ENCODE results near the gene MVD. TPM values are rescaled to one million over a fixed set of nuclear protein-coding genes. Genes with fewer than 3 reads are reported as not detected.

Gene MVD
- total RNA-seq, 1 donor from 2014 or later: 23.9 TPM

DNA sequence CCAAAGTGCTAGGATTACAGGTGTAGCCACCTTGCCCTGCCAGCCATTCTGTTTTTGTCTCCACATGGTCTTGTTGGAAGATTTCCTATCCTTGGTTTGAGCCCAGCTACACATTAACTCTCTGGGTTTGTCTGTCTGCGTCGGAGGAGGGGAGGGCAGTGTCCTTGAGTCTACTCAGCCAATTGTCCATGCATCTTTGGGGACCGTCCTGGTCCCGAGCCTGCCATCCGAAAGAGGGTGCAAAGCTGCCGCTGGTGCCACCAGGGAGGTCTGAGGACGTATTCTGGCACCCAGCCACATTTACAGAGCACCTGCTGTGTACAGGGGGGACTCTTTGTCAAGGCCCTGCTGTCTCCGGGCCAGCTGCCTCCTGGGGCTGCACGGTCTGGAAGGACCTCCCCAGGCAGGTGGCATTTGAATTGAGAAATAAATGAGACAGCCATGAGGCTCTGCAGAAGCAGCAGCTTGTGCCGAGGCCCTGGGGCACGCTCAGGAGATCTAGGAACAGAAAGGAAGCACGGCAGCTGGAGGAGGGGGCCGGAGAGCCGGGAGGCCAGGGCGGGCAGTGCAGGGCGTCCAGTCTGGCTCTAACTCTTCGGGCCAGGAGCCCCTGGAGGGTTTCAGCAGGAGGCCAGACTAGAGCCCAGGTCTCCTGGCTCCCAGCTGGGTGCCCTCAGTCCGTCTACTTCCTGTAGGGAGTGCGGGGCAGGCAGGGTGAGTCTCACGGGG lies 13.5 kb downstream of the MVD start:
- DNase-seq: no peak
- intact Hi-C loops (cut with micrococcal nuclease): no loop called here

DNA sequence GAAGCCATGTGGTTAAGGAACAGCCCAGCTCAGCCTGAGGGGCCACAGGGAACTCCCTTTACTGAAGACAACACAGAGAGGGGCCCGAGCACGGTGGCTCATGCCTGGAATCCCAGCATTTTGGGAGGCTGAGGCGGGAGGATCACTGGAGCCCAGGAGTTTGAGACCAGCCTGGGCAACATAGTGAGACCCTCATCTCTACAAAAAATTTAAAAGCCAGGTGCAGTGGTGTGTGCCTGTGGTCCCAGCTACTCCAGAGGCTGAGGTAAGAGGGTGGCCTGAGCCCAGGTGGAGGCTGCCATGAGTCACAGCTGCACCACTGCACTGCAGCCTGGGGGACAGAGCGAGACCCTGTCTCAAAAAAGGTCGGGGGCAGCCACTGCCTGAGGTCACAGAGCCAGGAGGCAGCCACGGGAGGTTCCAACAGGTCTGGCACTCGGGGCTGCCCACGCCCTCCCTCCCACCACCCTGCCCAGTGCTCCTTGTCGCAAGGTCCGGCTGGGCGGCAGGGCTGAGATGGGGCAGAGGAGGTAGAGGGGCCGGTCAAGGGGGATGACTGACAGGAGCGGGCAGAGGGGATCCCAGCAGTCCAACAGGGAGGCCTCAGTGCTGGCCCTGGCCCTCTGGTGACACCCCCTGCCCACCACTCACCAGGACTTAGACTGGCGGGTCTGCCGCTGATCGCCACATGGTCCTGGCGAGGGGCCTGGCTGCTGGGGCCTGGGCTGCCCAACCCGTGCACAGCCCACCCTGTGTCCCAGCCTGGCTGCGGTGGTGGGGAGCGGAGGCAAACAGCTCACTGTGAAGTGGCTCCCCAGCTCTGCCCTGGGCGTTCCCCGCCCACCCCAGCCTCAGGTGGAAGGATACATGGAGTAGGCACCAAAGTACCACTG lies 15.5 kb downstream of the MVD start:
- intact Hi-C loops (cut with micrococcal nuclease): no loop called here
- no peak for ATAC-seq
- no peak for DNase-seq

More for the DNA sequence above, 13.5 kb downstream of the MVD start:
- ATAC-seq: no peak

DNA sequence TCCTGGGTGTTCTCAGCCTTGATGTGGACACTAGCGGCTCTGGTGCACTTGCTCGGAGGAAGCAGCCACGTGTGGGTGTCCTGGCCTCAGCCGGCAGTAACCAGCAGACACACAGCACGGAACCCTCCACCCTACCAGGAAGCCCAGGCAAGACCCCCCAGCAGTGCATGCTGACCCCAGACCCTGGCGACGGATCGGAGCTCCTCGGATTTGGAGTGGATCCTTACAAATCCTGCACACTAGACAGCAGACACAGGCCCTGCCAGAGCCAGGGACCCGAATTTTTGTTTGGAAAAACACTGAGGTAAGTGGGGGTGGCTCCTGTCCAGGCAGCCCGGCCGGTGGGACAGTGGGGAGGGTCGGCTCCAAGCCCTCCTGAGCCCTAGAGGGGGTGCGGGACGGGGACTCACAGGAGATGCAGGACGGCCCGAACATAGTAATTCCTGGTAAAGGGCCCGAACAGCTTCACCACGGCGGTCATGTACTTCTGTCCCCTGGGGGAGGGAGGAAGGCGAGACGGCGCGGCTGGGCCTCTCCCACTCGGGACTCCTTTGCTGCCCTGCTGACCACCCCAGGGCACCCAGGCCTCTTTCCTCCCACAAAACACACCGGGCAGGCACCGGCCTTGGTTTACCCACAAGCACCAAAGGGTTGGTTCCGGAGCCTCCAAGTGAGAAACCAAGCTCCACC lies 16.4 kb downstream of the MVD start:
- intact Hi-C loops (cut with micrococcal nuclease): no loop called here
- DNase-seq: no peak
- ATAC-seq: no peak

DNA sequence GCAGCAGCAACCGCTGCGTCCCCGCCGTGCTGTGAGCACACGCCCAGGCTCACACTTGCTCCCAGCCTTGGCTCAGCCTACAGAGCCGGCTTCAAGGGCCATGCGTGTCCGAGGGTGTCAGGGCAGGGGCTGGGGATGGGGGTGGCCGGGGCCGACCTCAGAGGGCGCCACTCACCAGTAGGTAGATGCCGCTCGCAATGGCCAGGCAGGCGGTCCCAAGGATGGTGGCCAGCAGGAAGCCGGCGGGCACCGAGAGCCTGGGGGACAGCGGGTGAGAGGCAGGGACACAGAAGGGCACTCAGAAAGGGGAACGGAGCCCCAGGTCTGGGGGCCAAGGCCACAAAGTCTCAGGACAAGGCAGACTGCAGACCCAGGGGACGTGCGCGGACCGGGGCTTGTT lies 16.9 kb downstream of the MVD start:
- no peak for ATAC-seq
- intact Hi-C loops (cut with micrococcal nuclease): no loop called here
- no peak for DNase-seq

DNA sequence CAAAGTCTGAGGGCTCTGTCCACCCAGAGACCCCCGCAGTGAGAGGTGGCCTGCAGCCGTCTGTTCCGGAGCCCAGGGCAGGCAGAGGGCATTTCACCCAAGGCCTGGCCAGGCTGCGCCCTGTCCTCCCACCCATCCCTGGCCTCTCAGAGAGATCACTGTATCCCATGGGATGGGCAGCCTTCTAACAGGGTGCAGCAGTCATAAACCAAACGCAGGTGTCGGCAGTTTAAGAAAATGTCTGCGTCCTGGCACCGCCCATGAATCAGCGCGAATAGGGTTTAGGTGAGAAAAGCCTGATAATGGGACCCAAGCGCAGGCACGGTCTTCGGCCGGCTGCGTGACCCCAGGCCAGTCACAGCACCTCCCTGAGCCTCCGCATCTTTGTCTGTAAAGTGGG lies 17.4 kb downstream of the MVD start:
- no peak for ATAC-seq
- intact Hi-C loops (cut with micrococcal nuclease): no loop called here
- no peak for DNase-seq

DNA sequence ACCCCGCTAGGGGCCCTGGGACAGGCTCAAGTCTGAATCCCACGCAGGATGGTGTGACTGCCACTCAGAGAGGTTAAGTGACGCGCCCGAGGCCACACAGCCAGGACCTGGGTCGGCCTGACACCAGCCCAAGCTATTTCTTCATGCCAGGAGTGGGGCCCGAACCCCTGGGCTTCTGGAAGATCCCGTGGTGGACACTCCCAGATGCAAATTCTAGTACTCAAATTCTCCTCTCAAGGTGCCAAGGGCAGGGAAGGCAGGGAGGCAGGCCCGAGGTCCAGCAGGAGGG lies 19.3 kb downstream of the MVD start:
- DNase-seq: no peak
- no peak for ATAC-seq
- intact Hi-C loops (cut with micrococcal nuclease): no loop called here

DNA sequence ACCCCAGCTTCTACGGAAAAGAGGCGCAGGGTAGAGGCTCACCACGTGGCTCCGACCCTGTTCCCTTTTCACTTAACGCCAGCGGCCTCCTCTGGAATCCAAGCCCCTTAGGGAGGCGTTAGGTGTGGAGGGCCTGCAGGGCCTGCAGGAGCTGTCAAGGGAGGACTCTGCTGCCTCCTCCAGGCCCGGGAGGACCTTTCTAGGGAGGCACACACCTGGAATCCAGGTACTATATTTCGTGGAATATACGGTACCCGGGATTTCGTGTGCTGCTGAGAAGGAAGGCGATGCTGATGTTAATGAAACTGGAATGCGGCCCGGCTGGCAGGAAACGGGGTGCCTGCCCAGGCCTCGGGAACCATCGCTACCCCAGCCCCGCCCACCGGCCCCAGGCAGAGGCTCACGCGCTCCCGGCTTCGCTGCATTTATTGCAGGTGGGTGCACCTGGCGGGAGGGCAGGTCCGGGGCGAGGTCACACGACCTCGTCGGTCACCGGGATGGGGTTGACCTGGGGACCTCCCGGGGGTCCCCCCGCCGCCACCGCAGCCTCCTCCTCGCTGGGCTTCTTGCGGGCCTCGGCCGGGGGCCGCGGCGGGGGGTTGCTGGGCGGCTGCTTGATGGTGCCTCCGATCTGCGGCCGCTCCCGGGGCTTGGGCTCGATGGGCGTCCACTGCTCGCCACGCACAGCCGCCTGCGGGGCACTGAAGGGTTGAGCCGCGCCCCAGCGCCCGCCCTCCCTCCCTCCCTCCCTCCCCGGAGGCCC lies 19.8 kb downstream of the MVD start:
- intact Hi-C loops (cut with micrococcal nuclease): no loop called here
- no peak for ATAC-seq
- DNase-seq: no peak

DNA sequence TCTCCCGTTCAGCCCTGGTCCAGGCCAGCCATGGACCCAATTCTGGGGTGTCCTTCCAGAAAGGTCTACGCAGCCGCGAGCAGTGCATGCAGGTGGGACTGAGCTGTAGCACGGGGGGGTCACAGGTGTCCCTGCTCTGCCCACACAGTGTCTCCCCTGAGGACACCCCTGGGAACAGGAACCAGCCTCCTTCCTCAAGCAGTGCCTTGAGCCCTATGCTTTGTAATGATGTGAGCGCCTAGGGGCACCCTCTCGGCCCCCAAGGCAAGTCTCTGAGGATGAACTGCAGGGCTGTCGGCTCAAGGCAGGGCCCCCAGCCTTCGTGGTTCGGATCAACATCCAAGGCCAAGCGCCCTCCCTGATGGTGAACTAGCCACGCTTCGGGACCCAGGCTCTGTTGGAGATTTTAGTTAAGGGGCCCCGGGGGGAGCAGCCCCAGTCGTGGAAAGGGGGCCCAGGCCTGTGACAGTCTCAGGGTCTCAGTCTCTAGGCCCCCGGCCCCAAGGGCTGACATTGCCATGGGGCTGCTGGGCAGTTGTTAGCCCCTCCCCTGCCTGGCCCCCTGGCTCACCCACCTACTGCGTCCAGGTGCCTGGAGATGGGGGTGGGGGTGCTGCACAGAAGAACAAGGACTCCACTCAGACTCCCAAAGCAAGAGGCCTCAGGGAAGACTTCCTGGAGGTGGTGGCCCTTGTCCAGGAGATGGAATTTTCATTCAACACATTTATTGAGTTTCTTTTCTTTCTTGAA lies 22.2 kb downstream of the MVD start:
- DNase-seq (no peak), ATAC-seq (no peak)
- intact Hi-C loops (cut with micrococcal nuclease): no loop called here

DNA sequence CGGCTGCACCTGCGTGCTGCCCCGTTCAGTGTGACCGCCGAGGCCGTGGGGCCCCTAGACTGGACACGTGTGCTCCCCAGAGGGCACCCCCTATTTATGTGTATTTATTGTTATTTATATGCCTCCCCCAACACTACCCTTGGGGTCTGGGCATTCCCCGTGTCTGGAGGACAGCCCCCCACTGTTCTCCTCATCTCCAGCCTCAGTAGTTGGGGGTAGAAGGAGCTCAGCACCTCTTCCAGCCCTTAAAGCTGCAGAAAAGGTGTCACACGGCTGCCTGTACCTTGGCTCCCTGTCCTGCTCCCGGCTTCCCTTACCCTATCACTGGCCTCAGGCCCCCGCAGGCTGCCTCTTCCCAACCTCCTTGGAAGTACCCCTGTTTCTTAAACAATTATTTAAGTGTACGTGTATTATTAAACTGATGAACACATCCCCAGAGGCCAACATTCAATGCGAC lies 22.8 kb downstream of the MVD start:
- no peak for ATAC-seq

DNA sequence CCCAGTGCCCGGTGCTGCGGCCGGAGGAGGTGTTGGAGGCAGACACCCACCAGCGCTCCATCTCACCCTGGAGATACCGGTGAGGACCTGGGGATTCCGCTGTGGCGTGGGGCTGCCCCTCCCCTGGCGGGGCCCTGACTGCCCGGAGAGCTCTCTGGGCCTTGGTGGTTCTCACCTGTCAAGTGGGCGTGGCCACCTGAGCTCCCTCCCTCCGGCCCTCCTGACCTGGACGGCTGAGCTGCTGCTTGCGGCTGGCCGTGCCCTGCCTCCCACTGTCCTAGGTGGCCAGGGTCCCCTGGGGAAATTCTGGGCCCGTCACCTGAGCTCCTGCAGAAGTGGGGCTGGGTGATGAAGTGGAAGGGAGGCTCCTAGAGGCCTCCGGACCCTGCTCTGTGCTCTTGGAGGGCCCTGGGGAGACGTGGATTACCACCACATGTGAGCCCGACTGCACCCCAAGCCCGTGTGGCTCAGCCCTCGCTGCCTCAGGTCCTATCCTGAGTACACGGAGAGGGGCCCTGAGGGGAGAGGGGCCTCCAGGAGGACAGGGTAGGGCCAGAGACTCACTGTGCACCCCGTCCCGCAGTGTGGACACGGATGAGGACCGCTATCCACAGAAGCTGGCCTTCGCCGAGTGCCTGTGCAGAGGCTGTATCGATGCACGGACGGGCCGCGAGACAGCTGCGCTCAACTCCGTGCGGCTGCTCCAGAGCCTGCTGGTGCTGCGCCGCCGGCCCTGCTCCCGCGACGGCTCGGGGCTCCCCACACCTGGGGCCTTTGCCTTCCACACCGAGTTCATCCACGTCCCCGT lies 23.5 kb downstream of the MVD start:
- ATAC-seq: no peak
- intact Hi-C loops (cut with micrococcal nuclease): no loop called here
- no peak for DNase-seq

More for the DNA sequence above, 22.8 kb downstream of the MVD start:
- intact Hi-C loops (cut with micrococcal nuclease): no loop called here
- DNase-seq: no peak

DNA sequence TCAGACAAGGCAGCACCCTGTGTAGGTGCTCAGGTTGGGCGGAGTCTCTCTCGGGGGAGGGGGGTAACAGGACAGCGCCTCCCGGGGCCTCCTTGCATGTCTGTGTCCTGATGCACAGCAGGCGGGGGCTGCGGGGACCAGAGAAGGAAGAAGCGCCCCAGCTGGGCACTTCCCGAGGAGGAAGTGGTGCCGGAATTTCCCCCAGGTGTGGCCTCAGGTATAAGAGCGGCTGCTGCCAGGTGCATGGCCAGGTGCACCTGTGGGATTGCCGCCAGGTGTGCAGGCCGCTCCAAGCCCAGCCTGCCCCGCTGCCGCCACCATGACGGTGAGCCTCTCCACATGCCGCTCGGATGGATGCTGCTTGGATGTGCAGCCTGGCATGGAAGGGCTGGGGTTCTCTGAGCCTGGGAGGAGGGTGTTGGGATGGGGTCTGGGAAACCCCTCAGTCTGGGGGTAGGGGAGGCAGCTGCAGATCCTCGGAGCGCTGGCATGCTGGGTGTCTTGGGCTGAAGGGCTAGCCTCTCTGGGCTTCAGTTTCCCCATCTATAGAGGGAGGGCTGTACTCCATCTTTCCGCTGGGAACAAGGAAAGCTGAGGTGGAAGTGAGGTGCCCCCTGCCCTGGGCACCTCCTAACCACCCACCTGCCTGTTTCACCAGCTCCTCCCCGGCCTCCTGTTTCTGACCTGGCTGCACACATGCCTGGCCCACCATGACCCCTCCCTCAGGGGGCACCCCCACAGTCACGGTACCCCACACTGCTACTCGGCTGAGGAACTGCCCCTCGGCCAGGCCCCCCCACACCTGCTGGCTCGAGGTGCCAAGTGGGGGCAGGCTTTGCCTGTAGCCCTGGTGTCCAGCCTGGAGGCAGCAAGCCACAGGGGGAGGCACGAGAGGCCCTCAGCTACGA lies 24.3 kb downstream of the MVD start, which contains the start of gene IL17C:
IL17C (plus strand) TSS at position 250 of the 908 bp plus-strand sequence; CDS start at position 320, 70 bp downstream.
- DNase-seq (no peak), ATAC-seq (no peak)
- intact Hi-C loops (cut with micrococcal nuclease): no loop called here

DNA sequence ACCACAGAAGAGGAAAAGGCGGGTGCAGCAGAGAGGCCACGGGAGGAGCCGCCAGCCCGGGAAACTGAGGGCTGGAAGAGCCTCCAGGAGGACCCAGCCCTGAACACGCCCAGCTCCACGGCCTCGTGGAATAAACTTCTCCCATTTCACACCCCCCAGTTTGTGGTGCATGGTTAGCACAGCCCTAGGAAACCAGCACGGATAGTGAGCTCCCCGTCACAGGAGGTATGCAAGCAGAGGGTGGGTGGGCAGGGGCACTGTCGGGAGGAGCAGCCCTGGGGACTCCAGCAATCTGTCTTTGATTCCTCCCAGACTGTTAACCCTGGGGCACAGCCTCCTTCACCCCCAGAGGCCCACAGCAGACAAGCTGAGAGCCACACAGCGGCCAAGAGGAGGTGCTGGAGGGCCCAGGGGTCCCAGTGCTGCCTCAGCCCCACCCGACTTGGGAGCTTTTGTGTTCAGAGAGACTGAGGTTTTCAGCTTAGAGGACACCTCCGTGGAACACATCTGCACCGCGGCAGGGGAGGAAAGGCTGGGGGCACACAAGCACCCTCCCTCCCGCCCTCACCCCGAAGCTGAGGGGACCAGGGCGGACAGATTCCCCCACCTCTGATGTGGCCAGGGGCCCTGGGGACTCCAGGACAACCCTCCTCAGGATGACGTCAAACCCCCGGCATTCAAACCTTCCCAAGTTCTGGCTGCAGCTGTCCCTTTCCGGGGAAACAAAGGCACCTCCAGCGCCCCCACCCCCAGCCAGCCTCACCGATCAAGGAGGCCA lies 26.2 kb downstream of the MVD start:
- intact Hi-C loops (cut with micrococcal nuclease): no loop called here
- ATAC-seq: no peak
- DNase-seq: no peak

DNA sequence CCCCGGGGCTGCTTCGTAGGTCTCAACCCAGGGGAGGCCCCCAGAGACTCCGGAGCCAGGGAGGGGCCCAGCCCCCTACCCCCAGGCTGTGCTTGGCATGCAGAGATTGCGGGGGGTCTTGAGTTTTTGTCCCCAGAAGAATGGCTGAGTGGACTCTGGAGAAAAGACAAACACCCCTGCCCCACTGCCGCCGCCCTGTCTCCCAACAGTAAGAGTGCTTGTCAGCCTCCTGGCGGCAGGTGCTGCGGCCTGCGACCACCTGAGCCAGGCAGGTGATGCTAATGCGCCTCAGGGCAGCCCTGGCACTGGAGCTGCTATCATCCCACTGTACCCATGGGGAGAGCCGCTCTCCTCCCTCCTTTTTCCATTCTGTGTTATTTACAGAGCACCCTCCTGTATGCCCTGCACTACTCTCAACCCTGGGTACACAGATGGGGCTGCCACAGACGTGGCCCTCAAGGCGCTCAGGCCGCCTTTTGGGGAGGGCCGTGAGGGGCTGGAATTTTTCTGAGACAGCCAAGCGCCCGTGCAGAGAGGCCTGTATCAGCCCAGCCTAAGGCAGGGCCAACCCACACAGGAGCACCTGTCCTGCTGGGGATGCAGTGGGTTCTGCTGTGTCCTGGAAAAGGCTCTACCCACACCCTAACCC lies 27.1 kb downstream of the MVD start:
- ATAC-seq: no peak
- intact Hi-C loops (cut with micrococcal nuclease): no loop called here
- DNase-seq: no peak

DNA sequence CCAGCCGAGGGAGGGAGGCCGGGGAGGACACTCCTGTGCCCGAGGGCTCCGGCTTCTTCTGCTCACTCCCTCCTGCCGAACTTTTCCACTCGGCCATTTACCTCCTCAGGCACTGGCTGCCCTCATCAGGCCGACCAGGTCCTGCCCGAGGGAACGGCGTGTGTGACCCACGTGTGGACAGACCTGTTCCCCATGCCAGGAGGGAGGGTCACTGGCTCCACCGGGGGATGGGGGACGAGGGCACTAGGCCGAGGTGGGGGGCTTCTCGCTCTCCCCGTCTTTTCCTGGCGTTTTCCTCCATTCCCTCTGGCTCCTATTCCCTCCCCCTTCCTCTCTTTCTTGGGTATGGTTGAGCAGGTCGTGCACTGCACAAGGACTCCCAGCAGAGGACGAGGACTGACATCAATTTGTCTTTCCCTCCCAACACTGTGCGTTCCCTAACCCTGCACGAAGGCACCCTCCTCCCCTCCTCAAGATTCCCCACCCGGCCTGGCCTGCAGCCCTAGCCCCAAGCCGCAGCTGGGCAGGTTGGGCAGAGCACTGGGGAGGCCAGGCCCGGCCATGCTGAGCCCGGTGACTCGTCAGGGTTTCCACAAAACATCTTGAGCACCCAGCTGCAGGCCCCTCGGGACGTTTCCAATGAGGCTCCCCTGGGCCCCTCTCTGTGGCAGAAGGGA lies 27.8 kb downstream of the MVD start:
- intact Hi-C loops (cut with micrococcal nuclease): no loop called here
- DNase-seq: no peak
- no peak for ATAC-seq

All from left ventricle myocardium superior (tissue), 1 donor.